Neural cell (in vitro differentiated cells): ENCODE data around the gene RFTN1. TPM values are rescaled to one million over a fixed set of nuclear protein-coding genes. Genes with fewer than 3 reads are reported as not detected.

Experiments used
- H2AFZ ChIP-seq: fragments of 200-600, 300-800 bp; sonication (generic), shearing (Covaris generic); 2 replicates; pipeline ENCODE4 v1.6.0; 2014; ENCODE audit warnings: low read depth, mild to moderate bottlenecking, antibody characterized with exemption, low read length, moderate library complexity
- H3F3A ChIP-seq: fragments of 200-600 bp; shearing (Covaris generic); 2 replicates; pipeline ENCODE4 v1.6.1; 2016; ENCODE audit warnings: mild to moderate bottlenecking, moderate library complexity, mixed read lengths, antibody characterized with exemption, low read length; ENCODE audit not compliant: insufficient read depth, poor library complexity, severe bottlenecking
- H3K27ac ChIP-seq: fragments of 200-600, 300-800 bp; sonication (generic), shearing (Covaris generic); 2 replicates; pipeline ENCODE4 v1.5.1; 2014; ENCODE audit warnings: mild to moderate bottlenecking, low read length, moderate library complexity
- H3K27me3 ChIP-seq: fragments of 300-800, 200-600 bp; sonication (generic), shearing (Covaris generic); 2 replicates; pipeline ENCODE4 v1.6.0; 2014; ENCODE audit warnings: mild to moderate bottlenecking, low read depth, low read length, moderate library complexity; ENCODE audit not compliant: insufficient read depth
- H3K36me3 ChIP-seq: fragments of 300-800, 200-600 bp; sonication (generic), shearing (Covaris generic); 2 replicates; pipeline ENCODE4 v1.5.1; 2014; ENCODE audit warnings: mild to moderate bottlenecking, antibody characterized with exemption, low read length, moderate library complexity; ENCODE audit not compliant: insufficient read depth
- H3K4me2 ChIP-seq: fragments of 300-800, 200-600 bp; sonication (generic), shearing (Covaris generic); 2 replicates; pipeline ENCODE4 v1.6.0; 2014; ENCODE audit warnings: mild to moderate bottlenecking, low read length
- H3K4me3 ChIP-seq: fragments of 300-800, 200-600 bp; sonication (generic), shearing (Covaris generic); 2 replicates; pipeline ENCODE4 v1.5.1; 2014; ENCODE audit warnings: mild to moderate bottlenecking, low read length, moderate library complexity
- H3K79me2 ChIP-seq: fragments of 200-600 bp; shearing (Covaris generic); replicated peaks from 2 replicates; pipeline ENCODE4 v1.6.0; 2014; ENCODE audit warnings: mild to moderate bottlenecking, low read length, moderate library complexity; ENCODE audit not compliant: insufficient read depth
- H3K9ac ChIP-seq: fragments of 300-800, 200-600 bp; sonication (generic), shearing (Covaris generic); 2 replicates; pipeline ENCODE4 v1.6.1; 2016; ENCODE audit warnings: mild to moderate bottlenecking, low read length, mixed read lengths
- H3K9me2 ChIP-seq: fragments of 200-600 bp; shearing (Covaris generic); 2 replicates; pipeline ENCODE4 v1.6.1; 2016; ENCODE audit warnings: mild to moderate bottlenecking, low read length, mixed read lengths; ENCODE audit not compliant: insufficient read depth
- H3K9me3 ChIP-seq: fragments of 200-600, 300-800 bp; sonication (generic), shearing (Covaris generic); 2 replicates; pipeline ENCODE4 v1.6.1; 2016; ENCODE audit warnings: mild to moderate bottlenecking, mixed run types, low read length, moderate library complexity, mixed read lengths
- H4K20me1 ChIP-seq: fragments of 200-600 bp; shearing (Covaris generic); 2 replicates; pipeline ENCODE4 v1.6.1; 2016; ENCODE audit warnings: mild to moderate bottlenecking, mixed run types; ENCODE audit not compliant: insufficient read depth
- CTCF ChIP-seq: fragments of 450-650 bp; IDR thresholded peaks from 2 replicates; pipeline ENCODE4 v1.5.1; 2014; ENCODE audit warnings: antibody characterized with exemption, mild to moderate bottlenecking, moderate library complexity; ENCODE audit not compliant: poor library complexity, severe bottlenecking
- EP300 ChIP-seq: fragments of 450-650 bp; conservative IDR thresholded peaks from 2 replicates; pipeline ENCODE4 v1.6.1; 2014; ENCODE audit warnings: antibody characterized with exemption, mild to moderate bottlenecking, moderate library complexity; ENCODE audit not compliant: poor library complexity, severe bottlenecking
- EZH2 ChIP-seq: fragments of 200-600, 300-800 bp; shearing (Covaris generic), sonication (generic); IDR thresholded peaks from 2 replicates; pipeline ENCODE4 v1.6.1; 2014; ENCODE audit warnings: antibody characterized with exemption, low read length, borderline replicate concordance, mild to moderate bottlenecking; ENCODE audit not compliant: insufficient read depth, poor library complexity, severe bottlenecking
- MXI1 ChIP-seq: fragments of 450-650 bp; conservative IDR thresholded peaks from 2 replicates; pipeline ENCODE4 v1.6.1; 2014; ENCODE audit warnings: antibody characterized with exemption, mild to moderate bottlenecking; ENCODE audit not compliant: poor library complexity, severe bottlenecking
- POLR2AphosphoS5 ChIP-seq: IDR thresholded peaks from 2 replicates; pipeline ENCODE4 v1.6.1; 2012
- RAD21 ChIP-seq: fragments of 450-650 bp; conservative IDR thresholded peaks from 2 replicates; pipeline ENCODE4 v1.6.1; 2014; ENCODE audit warnings: antibody characterized with exemption, mild to moderate bottlenecking, moderate library complexity
- REST ChIP-seq: IDR thresholded peaks from 2 replicates; pipeline ENCODE4 v1.6.1; 2012; ENCODE audit warnings: borderline replicate concordance
- SMC3 ChIP-seq: fragments of 450-650 bp; conservative IDR thresholded peaks from 2 replicates; pipeline ENCODE4 v1.6.1; 2014; ENCODE audit warnings: antibody characterized with exemption, mild to moderate bottlenecking, moderate library complexity; ENCODE audit not compliant: poor library complexity
- TAF1 ChIP-seq: IDR thresholded peaks from 2 replicates; pipeline ENCODE4 v1.6.1; 2012; ENCODE audit warnings: low read depth
- polyA plus RNA-seq: library from polyadenylated mRNA; depleted of rRNA; stranded (reverse); fragments of >200 nt; gene quantifications from 2 replicates; pipeline ENCODE4 v1.2.3, GENCODE V29; 2014

The RFTN1 gene
- polyA plus RNA-seq, 1 donor from 2014 or later, result 36.8 TPM

DNA sequence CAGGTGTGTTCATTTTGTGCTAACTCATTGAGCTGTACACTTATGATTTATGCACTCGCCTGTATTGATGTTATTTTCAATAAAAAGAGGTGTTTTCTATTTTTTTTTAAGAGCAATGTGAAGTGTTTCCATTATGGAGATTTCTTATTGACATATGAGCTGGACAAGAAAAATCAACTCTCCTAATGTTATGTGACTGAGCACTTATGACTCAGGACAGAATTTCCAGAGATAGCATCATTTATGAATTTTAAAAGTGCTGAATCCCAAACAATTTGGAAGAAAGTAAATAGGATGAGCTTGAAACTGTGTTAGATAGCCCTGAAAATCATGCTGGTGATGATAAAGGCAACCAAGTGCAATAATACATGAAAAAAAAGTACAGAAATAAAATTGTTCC lies 118.9 kb downstream of the RFTN1 start:
- Histone ChIP-seq H3K36me3 (no peaks in the 10 kb centered on the region), H3K79me2 (no peaks in the 10 kb centered on the region), H3K4me3 (no peak overlapping the region), H3K27ac (no peak overlapping the region), H3K27me3 (no peaks in the 10 kb centered on the region), H2AFZ (no peak overlapping the region), H3K9ac (no peak overlapping the region), H3K4me2 (no peak overlapping the region), H3F3A (no peaks in the 10 kb centered on the region), H3K9me3 (no peaks in the 10 kb centered on the region), H3K9me2 (no peaks in the 10 kb centered on the region), H4K20me1 (no peaks in the 10 kb centered on the region)
- no peak for TF ChIP-seq CTCF

DNA sequence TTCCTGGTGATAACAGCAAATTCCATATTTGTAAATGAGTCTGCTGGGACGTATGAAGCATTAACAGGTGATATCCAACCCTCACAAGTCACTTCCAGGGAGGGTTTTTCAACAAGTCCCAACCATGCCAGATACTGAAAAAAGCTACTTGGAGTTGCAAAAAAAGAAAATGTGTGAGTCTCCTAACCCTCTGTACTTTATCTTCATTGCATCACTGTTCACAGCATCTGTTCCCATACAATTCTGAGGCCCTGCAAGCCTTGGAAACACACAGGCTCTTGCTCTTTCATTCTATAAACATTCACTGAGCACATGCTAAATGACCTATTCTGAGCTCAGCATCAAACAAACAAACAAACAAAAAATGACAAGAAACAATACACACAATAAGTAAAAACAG lies 120.8 kb downstream of the RFTN1 start:
- Histone ChIP-seq H3F3A (no peaks in the 10 kb centered on the region), H3K4me2 (no peak overlapping the region), H4K20me1 (no peaks in the 10 kb centered on the region), H3K9me3 (no peaks in the 10 kb centered on the region), H3K9me2 (no peaks in the 10 kb centered on the region), H3K27me3 (no peaks in the 10 kb centered on the region), H3K79me2 (no peaks in the 10 kb centered on the region), H2AFZ (no peak overlapping the region), H3K9ac (no peak overlapping the region), H3K27ac (no peak overlapping the region), H3K4me3 (no peak overlapping the region), H3K36me3 (no peaks in the 10 kb centered on the region)
- TF ChIP-seq SMC3, result no peak
- no peak for TF ChIP-seq REST
- no peak for TF ChIP-seq TAF1
- no peak for TF ChIP-seq RAD21
- no peak for TF ChIP-seq POLR2AphosphoS5
- no peak for TF ChIP-seq CTCF
- no peak for TF ChIP-seq EZH2
- TF ChIP-seq EP300, result no peak
- no peak for TF ChIP-seq MXI1
